Inferior parietal cortex (tissue), 1 donor: Measurements from ENCODE around the gene CYB561D2.
A peak's percentile ranks its signal among the peaks of the same experiment; 100 is the strongest.
"Not testable (repeated sequence)": the region's sequence is repeated elsewhere in the genome, so short reads cannot be mapped to it uniquely, and the experiment has no call there.

ENCODE experiments used
- DNase-seq: peaks from one replicate; pipeline ENCODE4 v3.0.0-alpha.2; 2016; ENCODE audit errors: extremely low spot score

Gene CYB561D2, protein sequence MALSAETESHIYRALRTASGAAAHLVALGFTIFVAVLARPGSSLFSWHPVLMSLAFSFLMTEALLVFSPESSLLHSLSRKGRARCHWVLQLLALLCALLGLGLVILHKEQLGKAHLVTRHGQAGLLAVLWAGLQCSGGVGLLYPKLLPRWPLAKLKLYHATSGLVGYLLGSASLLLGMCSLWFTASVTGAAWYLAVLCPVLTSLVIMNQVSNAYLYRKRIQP

DNA sequence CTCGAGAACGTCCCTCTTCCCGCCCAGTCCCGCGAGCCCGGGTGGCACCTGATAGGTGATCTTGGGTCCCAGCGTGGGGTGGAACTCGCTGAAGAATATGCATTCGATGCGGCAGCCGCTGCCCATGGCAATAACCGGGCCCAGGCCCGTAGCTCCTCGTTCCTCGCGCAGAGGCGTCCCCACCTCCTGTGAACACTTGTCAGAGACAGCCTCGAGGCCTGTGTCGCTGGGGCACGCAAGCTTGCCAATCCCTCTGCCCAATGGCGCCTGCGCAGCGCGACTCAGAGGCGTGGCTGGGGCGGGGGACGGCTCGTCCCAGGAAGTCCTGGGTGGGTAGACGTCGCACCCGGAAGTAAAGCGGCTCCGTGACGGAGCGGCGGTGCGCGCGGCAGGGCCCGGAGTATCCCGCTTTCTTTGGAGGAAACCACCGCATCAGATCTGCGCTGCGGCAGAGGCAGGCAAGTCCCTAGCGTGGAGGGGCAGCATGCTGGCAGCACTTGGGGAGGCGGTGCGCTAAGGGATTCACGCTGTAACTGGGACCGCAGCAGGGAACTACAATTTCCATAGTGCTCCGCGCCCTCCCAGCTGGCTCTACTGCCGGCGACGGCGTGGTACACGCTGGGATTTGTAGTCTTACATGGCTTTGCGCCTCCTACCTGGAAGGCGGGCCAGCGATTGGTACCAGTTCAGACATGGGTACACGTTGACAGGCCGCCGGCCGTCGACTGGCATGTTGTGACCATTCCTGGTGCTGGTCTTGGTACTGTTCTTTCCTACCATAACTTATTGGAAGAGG lies at the start of gene CYB561D2, which contains the start of gene NPRL2:
CYB561D2 (plus strand) TSS at position 336 of the 796 bp plus-strand sequence. CDS start 572 bp downstream, outside the sequence.
NPRL2 (minus strand) TSS at position 249 of the 796 bp plus-strand sequence; CDS start at position 126, 123 bp downstream.
- DNase-seq = peak; percentile 94

DNA sequence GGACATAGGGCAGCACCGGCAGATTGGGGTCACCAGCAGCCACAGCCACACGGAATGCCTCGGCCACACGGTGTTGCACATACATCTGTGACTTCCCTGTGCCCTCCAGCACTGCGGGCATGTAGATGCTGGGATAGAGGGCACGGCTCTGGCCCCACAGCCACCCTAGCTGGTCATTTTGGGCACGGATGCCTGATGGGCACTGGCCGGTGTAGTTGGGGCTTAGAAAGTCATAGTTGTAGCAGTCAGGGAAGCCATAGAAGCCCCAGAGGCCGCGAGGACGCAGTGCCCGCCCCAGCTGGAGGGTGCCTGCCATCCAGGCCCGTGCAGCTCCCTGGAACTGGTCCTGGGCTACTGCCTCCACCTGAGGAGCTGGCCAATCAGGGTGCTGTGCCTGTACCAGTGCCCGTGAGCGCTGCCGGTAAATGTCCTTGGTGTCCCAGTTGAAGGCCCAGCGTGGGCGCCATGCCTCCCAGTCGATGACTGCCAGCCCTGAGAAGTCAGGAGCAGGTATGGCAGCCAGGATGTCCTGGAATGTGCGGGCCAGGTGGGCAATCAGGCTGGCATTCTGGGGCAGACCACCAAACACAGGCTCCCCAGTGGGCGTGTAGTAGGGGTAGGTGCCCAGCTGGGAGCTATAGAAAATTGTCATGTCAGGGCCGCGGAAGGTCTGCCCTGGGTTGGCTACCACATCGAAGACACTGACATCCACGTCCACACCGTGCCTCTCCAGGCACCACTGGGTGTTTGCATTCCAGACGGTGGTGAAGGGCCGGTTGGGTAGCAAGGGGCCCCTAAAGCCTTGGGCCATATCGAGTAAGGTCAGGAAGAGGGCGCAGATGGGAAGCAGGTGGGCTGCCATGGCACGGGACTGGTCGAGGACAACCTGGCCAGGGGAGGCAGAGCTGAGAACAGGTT lies 48.3 kb upstream of the CYB561D2 start:
- no peak for DNase-seq

DNA sequence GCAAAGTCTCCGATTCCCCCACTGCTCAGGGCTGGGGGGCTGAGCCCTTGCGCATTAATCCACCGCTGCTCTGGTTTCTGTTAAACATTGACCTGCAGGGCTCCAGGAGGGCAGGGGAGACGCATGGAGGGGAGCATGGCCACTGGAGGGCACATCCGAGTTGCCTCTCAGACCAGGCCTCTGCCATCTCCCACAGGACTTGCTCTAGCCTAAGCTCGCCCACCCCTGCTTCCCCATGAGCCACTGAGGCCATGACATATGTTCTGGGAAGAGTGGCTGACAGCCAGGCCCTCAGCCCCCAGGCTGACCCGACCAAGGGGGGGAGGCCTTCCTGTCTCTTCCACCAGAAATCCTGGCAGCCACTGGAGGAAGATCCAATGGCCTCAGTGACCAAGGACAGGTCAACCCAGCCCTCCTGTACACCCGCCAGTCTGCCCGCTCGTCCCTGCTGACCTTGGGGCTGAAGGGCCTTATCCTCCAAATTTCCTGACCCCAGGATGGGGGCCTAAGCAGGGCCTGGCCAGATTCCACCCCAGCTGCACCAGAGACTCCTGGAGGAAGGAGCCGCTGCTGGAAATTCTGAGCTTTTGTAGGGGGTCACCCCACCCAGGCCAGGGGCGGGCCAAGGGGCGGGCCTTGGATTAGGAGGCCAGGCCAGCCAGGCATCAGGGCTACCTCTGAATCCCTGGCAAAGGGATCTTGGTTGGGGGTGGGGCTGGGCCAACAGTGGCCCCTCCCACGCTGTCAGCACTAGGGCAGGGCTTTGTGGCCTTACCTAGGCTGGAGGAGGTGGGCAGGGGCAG lies 47.4 kb upstream of the CYB561D2 start, which contains the start of gene HYAL1:
HYAL1 (minus strand) TSS at position 562 of the 803 bp plus-strand sequence. CDS start 618 bp downstream, outside the sequence.
- DNase-seq = no peak

DNA sequence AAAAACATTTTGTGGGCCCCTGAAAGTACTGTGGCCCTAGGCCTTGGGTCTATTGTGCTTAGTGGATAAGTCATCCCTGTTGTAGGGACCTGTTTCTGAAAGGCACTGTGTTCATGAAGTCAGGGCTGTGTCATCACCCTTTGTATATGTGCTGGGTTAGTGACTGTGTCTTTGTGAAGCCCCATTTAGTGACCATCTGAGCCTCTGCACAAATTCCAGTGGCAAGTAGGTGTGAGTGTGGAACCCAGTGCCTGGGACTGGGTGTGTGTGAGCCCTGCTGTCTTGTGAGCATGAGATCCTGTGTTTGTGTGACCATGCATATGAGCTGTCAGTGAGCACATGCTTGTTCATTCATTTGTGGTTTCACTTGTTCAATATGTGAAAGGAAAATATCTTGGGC lies 46.1 kb upstream of the CYB561D2 start:
- no peak for DNase-seq

DNA sequence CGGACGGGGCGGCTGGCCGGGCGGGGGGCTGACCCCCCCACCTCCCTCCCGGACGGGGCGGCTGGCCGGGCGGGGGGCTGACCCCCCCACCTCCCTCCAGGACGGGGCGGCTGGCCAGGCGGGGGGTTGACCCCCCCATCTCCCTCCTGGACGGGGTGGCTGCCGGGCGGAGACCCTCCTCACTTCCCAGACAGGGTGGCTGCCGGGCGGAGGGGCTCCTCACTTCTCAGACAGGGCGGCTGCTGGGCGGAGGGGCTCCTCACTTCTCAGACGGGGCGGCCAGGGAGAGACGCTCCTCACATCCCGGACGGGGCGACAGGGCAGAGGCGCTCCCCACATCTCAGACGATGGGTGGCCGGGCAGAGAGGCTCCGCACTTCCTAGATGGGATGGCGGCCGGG lies 38.6 kb upstream of the CYB561D2 start:
- DNase-seq = not testable (repeated sequence)

DNA sequence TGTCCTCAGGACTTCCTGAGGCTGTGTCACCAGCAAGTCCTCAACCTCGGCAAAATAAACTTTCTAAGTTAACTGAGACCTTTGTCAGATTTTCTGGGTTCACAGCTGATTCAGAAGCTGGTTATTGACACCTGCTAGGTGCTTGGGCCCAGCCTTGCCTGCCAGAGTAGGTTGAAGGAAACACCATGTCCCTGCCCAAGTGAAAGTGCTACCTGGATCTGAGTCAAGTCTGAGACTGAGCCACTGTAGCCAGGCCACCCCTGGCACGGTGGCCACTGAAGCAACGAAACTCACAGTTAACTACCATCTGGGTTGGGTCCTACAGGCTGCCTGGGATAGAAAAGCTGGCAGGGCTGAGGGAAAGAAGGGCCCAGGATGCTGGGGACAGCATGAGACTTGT lies 36.3 kb upstream of the CYB561D2 start:
- DNase-seq = no peak

DNA sequence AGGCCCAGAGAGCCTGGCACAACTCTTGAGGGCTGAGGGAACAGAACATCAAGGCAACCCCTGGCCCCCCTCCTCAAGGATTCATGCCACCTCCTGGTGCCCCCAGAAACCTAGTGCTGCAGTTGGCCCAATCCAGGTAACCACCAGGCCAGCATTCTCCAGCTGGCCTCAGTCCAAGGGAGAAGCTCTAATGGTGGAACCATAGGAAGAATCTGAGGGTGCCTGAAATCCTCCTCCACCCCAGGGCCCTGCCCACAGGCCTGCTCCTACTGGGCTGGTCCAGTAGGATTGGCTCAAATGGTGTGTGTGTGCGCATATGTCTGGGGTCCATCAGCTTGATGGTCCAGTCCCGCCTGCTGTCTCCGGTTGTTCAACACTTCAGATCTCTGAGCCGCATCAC lies 35.8 kb upstream of the CYB561D2 start:
- DNase-seq = no peak

DNA sequence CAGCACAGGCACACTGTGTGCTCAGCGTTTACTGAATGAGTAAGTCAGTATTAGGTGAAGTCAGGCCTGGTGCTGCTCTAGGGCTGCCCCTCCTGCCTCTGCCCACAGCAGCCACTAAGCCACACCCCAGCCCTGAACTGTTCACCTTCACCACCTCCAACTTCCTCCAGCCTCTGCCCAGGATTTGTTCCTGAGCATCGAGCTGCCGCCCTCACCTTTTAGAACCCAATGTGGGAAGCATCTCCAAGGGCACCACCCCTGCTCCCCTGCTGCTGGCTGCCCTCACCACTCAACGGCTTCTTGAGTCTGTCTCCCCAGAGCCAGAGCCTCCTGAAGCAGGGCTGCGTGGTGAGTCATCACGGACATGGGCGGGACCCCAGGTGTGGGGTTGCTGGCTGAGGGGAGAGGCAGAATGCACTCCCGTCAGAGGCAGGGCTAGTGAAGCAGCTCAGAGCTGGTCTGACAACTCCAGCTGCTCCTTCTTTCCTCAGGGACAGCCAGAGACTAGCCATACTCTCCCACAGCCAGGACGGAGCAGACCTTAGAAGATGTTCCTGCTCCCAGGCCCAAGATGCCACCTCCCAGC lies 33.9 kb upstream of the CYB561D2 start:
- no peak for DNase-seq

DNA sequence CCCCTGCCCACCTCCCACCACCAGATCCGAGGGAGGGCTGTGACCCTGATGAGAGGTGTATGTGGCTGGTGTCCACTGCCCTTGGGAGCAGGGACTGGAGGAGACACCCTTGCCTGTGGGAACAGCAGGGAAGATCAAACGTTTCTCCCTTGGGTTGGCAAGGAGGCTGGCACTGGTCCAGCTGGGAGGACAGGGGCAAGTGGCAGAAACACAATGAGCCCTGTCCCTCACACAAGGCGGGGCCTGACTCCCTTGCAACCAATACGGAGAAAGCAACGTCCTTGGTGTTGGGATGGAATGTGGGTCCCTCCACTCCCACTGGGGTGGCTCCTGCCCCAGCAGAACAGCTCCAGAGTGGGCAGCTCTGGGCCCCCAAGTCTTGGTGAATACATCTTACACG lies 33.4 kb upstream of the CYB561D2 start:
- DNase-seq = no peak

DNA sequence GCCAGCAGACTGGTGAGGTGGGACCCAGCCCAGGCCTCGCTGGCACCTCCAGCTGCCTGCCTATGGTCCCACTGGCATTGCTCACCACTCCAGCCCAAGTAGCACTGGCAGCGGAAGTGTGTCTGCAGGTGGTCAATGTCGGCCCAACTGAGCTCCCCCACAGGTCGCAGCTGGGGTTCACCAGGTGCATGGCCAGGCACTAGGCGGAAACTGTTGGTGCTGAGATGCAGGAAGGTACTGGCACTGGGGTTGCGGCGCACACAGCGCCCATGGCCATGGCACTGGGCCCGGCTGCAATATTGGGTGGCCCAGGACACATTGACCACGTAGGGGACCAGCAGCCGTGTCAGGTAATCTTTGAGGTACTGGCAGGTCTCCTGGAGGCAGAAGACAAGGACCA lies 32.5 kb upstream of the CYB561D2 start:
- DNase-seq = no peak

DNA sequence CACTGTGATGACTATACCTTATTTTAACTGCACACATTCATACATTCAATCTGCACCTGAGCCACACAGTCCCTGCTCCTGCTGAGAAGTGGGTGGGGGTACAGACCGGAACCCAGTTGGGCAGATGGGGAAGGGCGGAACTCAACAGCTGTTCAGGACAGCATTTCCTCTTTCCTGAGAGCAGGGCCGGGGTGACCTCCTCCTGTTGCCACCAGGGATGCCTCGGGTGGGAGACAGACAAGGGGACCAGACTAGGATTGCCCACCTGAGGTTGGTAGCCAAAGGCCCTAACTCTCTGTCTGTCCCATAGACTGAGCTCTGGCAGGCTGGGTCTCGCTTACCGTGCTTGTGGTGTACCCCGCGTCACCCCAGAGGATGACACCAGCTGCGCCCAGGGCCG lies 32.0 kb upstream of the CYB561D2 start:
- no peak for DNase-seq

DNA sequence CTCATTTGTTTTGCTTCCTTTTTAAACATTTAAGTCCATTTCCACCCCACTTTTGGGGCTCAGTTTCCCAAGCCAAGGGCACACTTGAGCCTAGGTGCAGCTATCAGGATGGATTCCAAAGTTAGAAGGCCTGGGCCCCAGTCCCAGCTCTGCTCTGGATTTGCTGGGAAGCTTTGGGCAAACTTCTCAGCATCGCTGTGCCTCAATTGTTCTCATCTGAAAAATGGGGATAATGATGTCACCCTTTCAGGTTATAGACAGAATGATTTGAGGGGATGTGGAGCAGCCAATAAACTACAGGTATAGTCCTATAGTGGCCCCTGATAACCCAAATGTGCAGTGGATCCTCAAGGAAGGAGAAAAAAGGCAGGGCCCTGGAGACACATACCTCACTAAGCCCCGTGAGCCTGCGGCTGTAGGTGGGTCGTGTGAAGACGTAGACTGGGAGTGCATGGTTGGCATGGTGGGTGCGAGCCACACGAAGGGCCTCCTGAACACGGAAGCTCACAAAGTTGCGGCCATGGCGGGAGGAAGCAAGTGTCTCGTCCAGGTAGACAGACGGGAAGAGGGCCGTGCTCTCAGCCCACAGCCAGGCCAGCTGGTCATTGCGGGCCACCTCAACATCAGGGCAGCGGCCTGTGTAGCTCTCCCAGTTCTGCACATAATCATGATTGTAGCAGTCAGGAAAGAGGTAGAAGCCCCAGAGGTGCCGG lies 31.3 kb upstream of the CYB561D2 start:
- no peak for DNase-seq

DNA sequence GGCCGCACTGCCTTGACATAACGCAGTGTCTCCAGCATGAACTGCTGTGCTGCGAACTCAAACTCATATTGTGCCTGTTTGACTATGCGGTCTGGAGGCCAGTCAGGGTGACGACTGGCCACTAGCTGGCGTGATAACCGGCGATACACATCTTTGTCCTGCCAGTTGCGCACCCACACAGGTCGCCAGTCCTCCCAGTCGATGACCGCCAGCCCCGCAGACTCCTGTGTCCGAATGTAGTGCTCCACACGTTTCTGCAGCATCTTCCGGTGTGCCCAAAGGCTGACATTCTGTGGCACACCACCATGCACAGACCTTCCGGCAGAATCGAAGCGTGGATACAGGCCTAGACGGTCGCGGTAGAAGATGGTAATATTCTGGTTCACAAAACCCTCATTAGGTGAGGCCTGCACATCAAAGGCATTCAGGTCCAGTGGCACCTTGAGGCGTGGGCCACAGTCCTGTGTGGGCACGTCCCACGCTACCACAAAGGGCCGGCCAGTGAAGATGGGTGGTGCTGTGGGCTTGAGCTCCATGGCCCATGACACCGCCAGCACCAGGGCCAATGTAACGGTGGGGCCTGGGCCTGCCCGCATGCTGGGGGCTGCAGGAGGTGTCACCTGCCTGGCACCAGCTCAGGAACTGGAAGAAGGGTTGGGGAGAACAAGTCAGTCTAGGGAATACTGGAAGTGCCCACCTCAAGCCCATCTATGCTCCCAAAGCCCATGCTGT lies 30.6 kb upstream of the CYB561D2 start:
- DNase-seq = no peak

DNA sequence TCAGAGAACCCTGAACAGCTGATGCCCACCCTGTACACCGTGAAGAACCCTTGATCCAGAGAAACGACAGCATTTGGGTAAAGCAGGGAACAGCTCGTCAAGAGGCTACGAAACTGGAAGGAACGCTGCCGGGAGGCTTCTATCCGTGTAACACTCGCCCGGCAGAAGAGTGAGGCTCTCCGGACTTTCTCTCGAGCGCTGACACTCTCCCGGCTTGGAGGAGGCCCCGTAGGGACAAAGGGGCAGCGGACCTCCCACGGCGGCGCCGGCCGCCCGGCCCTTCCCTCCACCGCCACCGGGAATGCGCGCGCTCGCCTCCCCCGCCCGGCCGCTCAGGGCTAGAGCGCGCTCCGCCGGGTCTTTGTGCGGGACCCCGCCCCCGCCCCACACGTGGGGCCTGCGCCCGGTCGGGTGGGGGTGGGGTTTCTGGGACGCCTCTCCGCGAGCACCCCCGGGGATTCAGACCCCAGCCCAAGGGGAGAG lies 29.8 kb upstream of the CYB561D2 start:
- DNase-seq = peak; percentile 72

DNA sequence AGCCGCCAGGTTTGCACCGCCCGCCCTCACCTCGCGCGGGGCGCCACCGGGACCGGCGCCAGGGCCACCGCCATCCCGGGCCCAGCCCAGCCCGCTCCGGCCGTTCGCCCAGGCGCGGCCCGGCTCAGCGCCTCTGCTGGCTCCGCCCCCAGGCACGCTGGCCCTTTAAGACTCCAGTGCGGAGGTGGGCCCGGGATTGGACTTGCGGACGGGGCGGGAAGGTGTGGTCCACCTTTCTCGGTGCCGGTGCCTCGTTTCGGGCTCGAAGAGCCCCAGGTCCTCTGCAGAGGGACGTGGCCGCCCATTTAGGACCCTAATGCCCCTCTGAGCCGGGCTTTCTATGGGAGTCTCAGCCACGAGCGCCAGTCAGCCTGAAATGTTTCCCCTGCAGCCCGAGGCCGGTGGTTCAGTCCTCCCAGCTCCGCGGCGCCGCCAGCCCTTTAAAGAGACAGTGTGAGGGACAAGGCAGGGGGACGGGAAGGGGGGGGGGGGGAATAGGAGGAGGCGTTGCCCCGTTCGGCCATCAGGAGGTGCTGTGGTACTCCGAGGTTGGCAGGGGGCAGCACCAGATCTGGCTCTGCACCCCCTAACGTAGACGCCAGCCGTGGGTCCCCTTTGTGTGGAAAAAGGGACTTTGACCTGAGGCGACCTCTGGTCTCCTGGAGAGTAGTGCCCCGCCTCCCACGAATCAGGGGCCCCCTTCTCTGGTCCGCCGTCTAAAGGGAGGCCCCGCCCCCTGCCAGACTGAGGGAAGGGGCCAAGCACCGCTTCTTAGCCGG lies 29.1 kb upstream of the CYB561D2 start:
- DNase-seq = peak; percentile 82

DNA sequence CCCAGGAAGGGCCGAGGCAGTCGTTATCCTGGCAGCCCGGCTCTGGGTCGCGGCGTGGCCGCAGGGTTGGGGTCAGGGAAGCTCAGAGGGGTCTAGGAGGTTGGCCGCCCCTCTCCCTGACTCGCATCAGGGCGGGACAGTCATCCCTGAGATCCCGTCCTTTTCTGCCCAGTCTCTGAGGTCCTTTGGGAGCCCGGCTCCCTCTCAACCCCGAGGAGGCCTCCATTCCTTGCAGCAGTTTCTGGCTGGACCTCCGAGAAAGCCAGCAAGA lies 28.6 kb upstream of the CYB561D2 start:
- no peak for DNase-seq

DNA sequence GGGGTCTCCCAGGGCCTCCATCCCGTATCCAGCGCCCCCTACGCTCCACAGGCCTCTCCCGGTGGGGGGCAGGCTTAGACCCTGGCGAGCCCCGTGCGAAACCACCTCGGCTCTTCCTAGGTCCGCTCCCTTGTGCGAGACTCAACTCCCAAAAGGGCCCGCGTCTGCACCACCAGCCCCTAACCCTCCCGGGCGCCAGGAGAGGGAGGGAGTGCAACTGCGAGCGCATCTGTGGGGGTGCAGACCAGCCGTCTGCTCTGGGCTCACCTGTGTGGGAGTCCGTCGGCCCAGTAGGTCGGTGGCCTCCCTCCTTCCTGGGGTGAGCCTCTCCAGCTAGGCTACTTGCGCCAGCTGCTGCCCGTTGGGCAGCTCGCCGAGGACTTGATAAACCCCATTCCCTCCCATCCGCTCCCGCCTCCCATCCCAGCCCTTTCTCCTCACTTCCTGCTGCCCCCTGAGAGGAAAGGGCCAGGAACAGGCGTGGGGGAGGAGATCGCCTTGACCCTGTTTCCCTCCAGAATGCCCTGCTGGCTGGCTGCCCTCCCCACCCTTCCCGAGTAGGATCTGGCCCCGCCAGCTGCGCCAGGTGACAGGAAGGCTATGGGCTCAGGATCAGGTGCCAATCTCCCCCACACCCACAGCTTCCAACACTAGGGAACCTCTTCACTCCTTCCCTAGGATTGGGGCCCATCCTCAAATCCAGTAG lies 28.1 kb upstream of the CYB561D2 start, which contains the start of gene HYAL2:
HYAL2 (minus strand) TSS at position 360 of the 706 bp plus-strand sequence. CDS start 2,256 bp downstream, outside the sequence.
- no peak for DNase-seq

DNA sequence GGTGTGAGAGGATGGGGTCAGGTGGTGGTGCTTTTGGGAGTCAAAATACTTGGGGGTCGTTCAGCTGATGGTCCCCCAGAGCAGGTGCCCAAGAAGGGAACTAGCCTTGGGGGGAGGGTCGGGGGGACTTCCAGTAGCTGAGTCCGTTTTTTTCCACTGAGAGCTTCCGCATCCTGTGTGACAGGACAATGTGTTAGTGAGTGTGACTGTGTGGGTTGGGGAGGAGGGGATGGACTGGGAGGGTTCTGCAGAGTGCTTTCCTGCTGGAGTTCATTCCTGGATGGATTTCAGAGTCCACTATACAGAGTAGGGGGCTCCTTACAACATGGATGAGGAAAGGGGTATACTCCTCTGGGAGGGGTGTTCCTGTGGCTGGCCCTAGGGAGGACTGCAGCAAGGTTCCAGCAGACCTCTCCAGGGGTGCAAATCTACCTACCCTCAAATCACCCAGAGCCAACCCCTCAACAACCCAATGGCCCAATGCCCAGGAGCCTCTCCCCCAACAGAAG lies 27.5 kb upstream of the CYB561D2 start:
- no peak for DNase-seq
